ENCODE data around the gene IGF2R.
"Not testable (repeated sequence)": the region's sequence is repeated elsewhere in the genome, so short reads cannot be mapped to it uniquely, and the experiment has no call there.

IGF2R gene

GRCh38 chr6:160076009-160076408, 107.1 kb downstream of the IGF2R start:
- DNase-seq (ENCODE audit: low spot score) = no peak

- no peak for DNase-seq (ENCODE audit: low spot score)
These were observed 108.1 kb downstream of the IGF2R start for GRCh38 chr6:160077024-160077423.

GRCh38 chr6:160077526-160077925, 108.6 kb downstream of the IGF2R start:
- DNase-seq (ENCODE audit: low spot score) = no peak

GRCh38 chr6:160078883-160079685, 110.2 kb downstream of the IGF2R start:
- DNase-seq (ENCODE audit: low spot score) = no peak

- DNase-seq (ENCODE audit: low spot score) = no peak
These were observed 110.8 kb downstream of the IGF2R start for GRCh38 chr6:160079686-160080043.

- DNase-seq (ENCODE audit: low spot score) = no peak
These were observed 111.2 kb downstream of the IGF2R start for GRCh38 chr6:160080097-160080496.

GRCh38 chr6:160081398-160081797, 112.5 kb downstream of the IGF2R start:
- DNase-seq (ENCODE audit: low spot score) = no peak

- DNase-seq (ENCODE audit: low spot score) = no peak
These were observed 113.7 kb downstream of the IGF2R start for GRCh38 chr6:160082627-160083026.

- no peak for DNase-seq (ENCODE audit: low spot score)
These were observed 115.4 kb downstream of the IGF2R start for GRCh38 chr6:160084198-160084776.

GRCh38 chr6:160085226-160085625, 116.3 kb downstream of the IGF2R start:
- no peak for DNase-seq (ENCODE audit: low spot score)

- no peak for DNase-seq (ENCODE audit: low spot score)
These were observed 117.0 kb downstream of the IGF2R start for GRCh38 chr6:160085713-160086505.

- DNase-seq (ENCODE audit: low spot score) = no peak
These were observed 117.9 kb downstream of the IGF2R start for GRCh38 chr6:160086754-160087153.

- peak; percentile 63 for DNase-seq (ENCODE audit: low spot score)
These were observed 119.3 kb downstream of the IGF2R start for GRCh38 chr6:160088069-160088783.

- DNase-seq (ENCODE audit: low spot score) = no peak
These were observed 120.1 kb downstream of the IGF2R start for GRCh38 chr6:160088784-160089533.

GRCh38 chr6:160089534-160089897, 120.6 kb downstream of the IGF2R start:
- DNase-seq (ENCODE audit: low spot score) = no peak

GRCh38 chr6:160090442-160091239, 121.8 kb downstream of the IGF2R start:
- not testable (repeated sequence) for DNase-seq (ENCODE audit: low spot score)

GRCh38 chr6:160092176-160092575, 123.3 kb downstream of the IGF2R start:
- not testable (repeated sequence) for DNase-seq (ENCODE audit: low spot score)

- DNase-seq (ENCODE audit: low spot score) = no peak
These were observed 123.7 kb downstream of the IGF2R start for GRCh38 chr6:160092602-160093001.

- DNase-seq (ENCODE audit: low spot score) = no peak
These were observed 124.2 kb downstream of the IGF2R start for GRCh38 chr6:160093061-160093460.

GRCh38 chr6:160093946-160094345, 125.1 kb downstream of the IGF2R start:
- no peak for DNase-seq (ENCODE audit: low spot score)
